Activated CD4-positive, alpha-beta T cell treated with anti-CD3 and anti-CD28 coated beads, Interleukin-2, amount 50 U/mL, for 16 hours (primary cell): Measurements from ENCODE around the gene RC3H2.

Experiments used
- DNase-seq: peaks from one replicate; pipeline ENCODE4 v3.0.0-alpha.2; 2020

RC3H2 gene

GRCh38 chr9:122904823-122905710 is at the start of gene RC3H2:
Gene RC3H2 (minus strand): TSS chr9:122905359. CDS start chr9:122897509, 7,850 bp downstream.
- DNase-seq = peak; percentile 99

GRCh38 chr9:122954253-122954691 is 49.1 kb upstream of the RC3H2 start:
- DNase-seq = no peak

GRCh38 chr9:122951056-122951455 is 45.9 kb upstream of the RC3H2 start:
- DNase-seq = no peak

- no peak for DNase-seq
These were observed 45.1 kb upstream of the RC3H2 start for GRCh38 chr9:122950263-122950662.

- no peak for DNase-seq
These were observed 44.5 kb upstream of the RC3H2 start for GRCh38 chr9:122949696-122950095.

GRCh38 chr9:122948313-122948712 is 43.2 kb upstream of the RC3H2 start:
- peak; percentile 65 for DNase-seq

GRCh38 chr9:122946461-122947005 is 41.4 kb upstream of the RC3H2 start:
- DNase-seq = no peak

GRCh38 chr9:122944960-122945888 is 40.1 kb upstream of the RC3H2 start:
- DNase-seq = no peak

- no peak for DNase-seq
These were observed 36.5 kb upstream of the RC3H2 start for GRCh38 chr9:122941582-122942234.

GRCh38 chr9:122940749-122941581 is 35.8 kb upstream of the RC3H2 start, which contains the start of gene RABGAP1:
Gene RABGAP1 (plus strand): TSS chr9:122941020. CDS start chr9:122957060, 16,040 bp downstream.
- DNase-seq = peak; percentile 99

GRCh38 chr9:122940454-122940748 is 35.2 kb upstream of the RC3H2 start:
- DNase-seq = no peak

GRCh38 chr9:122939601-122940000 is 34.4 kb upstream of the RC3H2 start:
- no peak for DNase-seq

- no peak for DNase-seq
These were observed 31.7 kb upstream of the RC3H2 start for GRCh38 chr9:122936883-122937282.

GRCh38 chr9:122936464-122936863 is 31.3 kb upstream of the RC3H2 start:
- no peak for DNase-seq

GRCh38 chr9:122931226-122932121 is 26.3 kb upstream of the RC3H2 start, which contains the start of gene ZBTB26:
Gene ZBTB26 (minus strand): TSS chr9:122931512. CDS start chr9:122919934, 11,578 bp downstream.
- DNase-seq = peak; percentile 96

- peak; percentile 5 for DNase-seq
These were observed 25.5 kb upstream of the RC3H2 start for GRCh38 chr9:122930541-122931225.

- DNase-seq = no peak
These were observed 24.7 kb upstream of the RC3H2 start for GRCh38 chr9:122929796-122930354.

GRCh38 chr9:122923947-122924346 is 18.8 kb upstream of the RC3H2 start:
- DNase-seq = no peak

- no peak for DNase-seq
These were observed 17.6 kb upstream of the RC3H2 start for GRCh38 chr9:122922713-122923112.

- DNase-seq = no peak
These were observed 13.2 kb upstream of the RC3H2 start for GRCh38 chr9:122918310-122918709.
